Spinal cord (tissue), 10 donors: ENCODE results near the gene LOXL1. TPM values are rescaled to one million over a fixed set of nuclear protein-coding genes. Genes with fewer than 3 reads are reported as not detected.

Experiments
- DNase-seq, 6 donors: peaks; one replicate each; pipeline versions ENCODE4 v3.0.0 to v3.0.0-alpha.2; 2013 to 2015; ENCODE audit warnings: low spot score in 6 of 6, low read depth in 4 of 6
- H3K27ac ChIP-seq: one replicate; pipeline ENCODE4 v1.5.1; 2013; ENCODE audit warnings: low read depth, low read length, control low read depth
- H3K27me3 ChIP-seq: one replicate; pipeline ENCODE4 v1.6.1; 2013; ENCODE audit warnings: low read length; ENCODE audit not compliant: control insufficient read depth, insufficient read depth
- H3K36me3 ChIP-seq: one replicate; pipeline ENCODE4 v1.6.1; 2013; ENCODE audit warnings: low read length; ENCODE audit not compliant: control insufficient read depth, insufficient read depth
- H3K4me1 ChIP-seq: one replicate; pipeline ENCODE4 v1.6.1; 2013; ENCODE audit warnings: low read length; ENCODE audit not compliant: control insufficient read depth, insufficient read depth
- H3K4me3 ChIP-seq: one replicate; pipeline ENCODE4 v1.5.1; 2013; ENCODE audit warnings: low read depth, low read length, control low read depth
- H3K9me3 ChIP-seq: one replicate; pipeline ENCODE4 v1.6.1; 2013; ENCODE audit warnings: low read length; ENCODE audit not compliant: control insufficient read depth, insufficient read depth
- WGBS: methylation state at CpG from one replicate; pipeline ENCODE4 v1.1.5; 2013; ENCODE audit warnings: missing lambda C conversion rate; ENCODE audit not compliant: insufficient coverage; 5-methylcytosine and 5-hydroxymethylcytosine counted together
- polyA plus RNA-seq, 2 donors: library from polyadenylated mRNA; unstranded; fragments of 120-200 nt; gene quantifications; one replicate each; pipeline ENCODE4 v1.2.1, GENCODE V29; 2013; ENCODE audit not compliant: insufficient read length in 2 of 2
- total RNA-seq, 2 donors: library from RNA; depleted of rRNA in 1 of 2; stranded (reverse); fragments of 120-200 nt in 1 of 2; fragments of >200 nt in 1 of 2; gene quantifications; one replicate each; pipeline versions ENCODE4 v1.2.3 to v1.2.4, GENCODE V29; 2013 to 2014
- donor health status: healthy.

Gene LOXL1
- total and polyA plus RNA-seq, 4 donors = 7.9 to 48.2 (median 22.9) TPM

GRCh38 chr15:73928241-73928579, 1.9 kb downstream of the LOXL1 start:
- H3K36me3 ChIP-seq = no peaks in the 10 kb centered on the region
- H3K4me1 ChIP-seq = peaks cover 62% of the 10 kb centered on the region
- no peaks in the 10 kb centered on the region for H3K9me3 ChIP-seq
- peak overlapping the region; percentile 24 for H3K4me3 ChIP-seq
- DNase-seq = no peak
- no peak overlapping the region for H3K27ac ChIP-seq
- WGBS = 86% methylated on average over 3 of the region's 3 CpGs
- peaks cover 21% of the 10 kb centered on the region for H3K27me3 ChIP-seq

- Histone ChIP-seq H3K36me3 (no peaks in the 10 kb centered on the region), H3K9me3 (no peaks in the 10 kb centered on the region), H3K27me3 (peaks cover 21% of the 10 kb centered on the region), H3K4me3 (no peak overlapping the region), H3K27ac (no peak overlapping the region), H3K4me1 (peaks cover 54% of the 10 kb centered on the region)
- no peak for DNase-seq
- WGBS = 58% methylated on average over 4 of the region's 5 CpGs
These were observed 2.8 kb downstream of the LOXL1 start for GRCh38 chr15:73928971-73929627.

DNA sequence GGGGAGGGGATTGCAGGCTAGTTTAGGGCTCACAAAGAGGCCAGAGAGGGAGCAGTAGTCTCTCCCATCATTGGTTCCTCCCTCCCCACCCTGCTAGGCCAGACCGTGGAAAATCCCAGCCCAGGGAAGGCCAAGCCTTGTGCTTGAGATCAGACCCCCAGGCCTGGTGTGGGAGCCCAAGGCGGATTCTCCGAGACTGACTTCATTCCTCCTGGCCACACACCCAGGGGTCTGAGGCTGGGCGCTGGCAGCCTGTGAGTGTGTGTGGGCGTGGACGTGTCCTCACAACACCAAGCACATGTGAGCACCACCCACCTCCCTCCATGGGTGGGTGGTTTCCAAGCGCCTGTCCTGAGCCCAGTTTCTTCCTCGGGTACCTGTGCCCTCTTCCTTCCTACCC, 4.1 kb downstream of the LOXL1 start:
- Histone ChIP-seq H3K4me1 (peaks cover 41% of the 10 kb centered on the region), H3K27me3 (peaks cover 21% of the 10 kb centered on the region), H3K4me3 (no peak overlapping the region), H3K9me3 (no peaks in the 10 kb centered on the region), H3K36me3 (no peaks in the 10 kb centered on the region), H3K27ac (no peak overlapping the region)
- 89% methylated on average over 8 of the region's 8 CpGs for WGBS
- no peak for DNase-seq

- WGBS = 59% methylated on average over 7 of the region's 7 CpGs
- H3K4me1 ChIP-seq = peaks cover 37% of the 10 kb centered on the region
- H3K36me3 ChIP-seq = no peaks in the 10 kb centered on the region
- H3K27me3 ChIP-seq = peaks cover 21% of the 10 kb centered on the region
- DNase-seq = no peak
- no peaks in the 10 kb centered on the region for H3K9me3 ChIP-seq
- no peak overlapping the region for H3K27ac ChIP-seq
- H3K4me3 ChIP-seq = no peak overlapping the region
These were observed 4.6 kb downstream of the LOXL1 start for GRCh38 chr15:73930790-73931281.

DNA sequence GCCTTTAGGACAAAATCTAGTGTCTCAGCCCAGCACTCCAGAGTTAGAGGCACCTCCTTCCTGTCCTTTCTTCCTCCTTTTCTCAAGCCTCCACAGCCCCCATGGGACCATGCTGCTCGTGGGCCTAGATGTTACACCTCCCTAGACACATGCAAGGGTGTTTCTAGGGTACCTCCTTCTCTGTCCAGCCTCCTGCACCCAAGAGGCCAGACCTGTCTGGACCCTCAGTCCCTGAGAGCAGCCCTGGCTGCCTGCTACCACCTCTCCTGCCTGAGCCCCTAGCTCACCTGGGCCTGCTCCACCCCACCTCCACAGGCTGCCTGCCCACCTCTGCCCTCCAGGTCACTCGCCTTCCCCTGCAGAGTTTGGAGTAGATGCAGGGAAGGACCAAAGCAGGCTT, 5.2 kb downstream of the LOXL1 start:
- Histone ChIP-seq H3K27me3 (peaks cover 21% of the 10 kb centered on the region), H3K4me1 (peaks cover 37% of the 10 kb centered on the region), H3K36me3 (no peaks in the 10 kb centered on the region), H3K27ac (no peak overlapping the region), H3K9me3 (no peaks in the 10 kb centered on the region), H3K4me3 (no peak overlapping the region)
- DNase-seq = no peak
- WGBS = 42% methylated on average over 1 of the region's 2 CpGs

- H3K4me3 ChIP-seq = no peak overlapping the region
- no peaks in the 10 kb centered on the region for H3K9me3 ChIP-seq
- no peak for DNase-seq
- peaks cover 40% of the 10 kb centered on the region for H3K4me1 ChIP-seq
- peaks cover 19% of the 10 kb centered on the region for H3K27me3 ChIP-seq
- WGBS = 69% methylated on average over 5 of the region's 6 CpGs
- H3K27ac ChIP-seq = no peak overlapping the region
- no peaks in the 10 kb centered on the region for H3K36me3 ChIP-seq
These were observed 6.3 kb downstream of the LOXL1 start for GRCh38 chr15:73932381-73933191.

GRCh38 chr15:73934281-73934680, 8.0 kb downstream of the LOXL1 start:
- peaks cover 31% of the 10 kb centered on the region for H3K4me1 ChIP-seq

GRCh38 chr15:73935547-73935946, 9.3 kb downstream of the LOXL1 start:
- H3K4me1 ChIP-seq = peaks cover 32% of the 10 kb centered on the region

More at GRCh38 chr15:73934281-73934680, 8.0 kb downstream of the LOXL1 start:
- H3K9me3 ChIP-seq = no peaks in the 10 kb centered on the region
- peaks cover 4% of the 10 kb centered on the region for H3K27me3 ChIP-seq
- no peak for DNase-seq
- H3K36me3 ChIP-seq = no peaks in the 10 kb centered on the region
- no peak overlapping the region for H3K4me3 ChIP-seq
- H3K27ac ChIP-seq = no peak overlapping the region
- WGBS = 87% methylated on average over 3 of the region's 7 CpGs

GRCh38 chr15:73936181-73936580, 9.9 kb downstream of the LOXL1 start:
- Histone ChIP-seq H3K27ac (no peak overlapping the region), H3K4me3 (no peak overlapping the region), H3K36me3 (no peaks in the 10 kb centered on the region), H3K27me3 (no peaks in the 10 kb centered on the region), H3K9me3 (no peaks in the 10 kb centered on the region), H3K4me1 (peaks cover 34% of the 10 kb centered on the region)
- 16% methylated on average over 5 of the region's 5 CpGs for WGBS
- DNase-seq = peak in 2 of 6 donors; percentile 57 to 76

More at GRCh38 chr15:73935547-73935946, 9.3 kb downstream of the LOXL1 start:
- no peak for DNase-seq
- H3K27me3 ChIP-seq = peaks cover 2% of the 10 kb centered on the region
- H3K9me3 ChIP-seq = no peaks in the 10 kb centered on the region
- no peak overlapping the region for H3K4me3 ChIP-seq
- 87% methylated on average over 3 of the region's 4 CpGs for WGBS
- H3K27ac ChIP-seq = no peak overlapping the region
- H3K36me3 ChIP-seq = no peaks in the 10 kb centered on the region
